OCI-M2 (cell line): Measurements from ENCODE around the gene MED29.

Source experiments
- DNase-seq: peaks from one replicate; lab custom pipeline; 2025; ENCODE audit not compliant: unreplicated experiment; lab: John Stamatoyannopoulos, UW

MED29 gene

GRCh38 chr19:39410017-39410830 is 19.0 kb downstream of the MED29 start:
- DNase-seq = peak; percentile 91

- no peak for DNase-seq
These were observed 19.6 kb downstream of the MED29 start for GRCh38 chr19:39410831-39411080.

- DNase-seq = no peak
These were observed 20.1 kb downstream of the MED29 start for GRCh38 chr19:39411081-39411831.

GRCh38 chr19:39411832-39412099 is 20.6 kb downstream of the MED29 start:
- peak; percentile 99 for DNase-seq

DNA sequence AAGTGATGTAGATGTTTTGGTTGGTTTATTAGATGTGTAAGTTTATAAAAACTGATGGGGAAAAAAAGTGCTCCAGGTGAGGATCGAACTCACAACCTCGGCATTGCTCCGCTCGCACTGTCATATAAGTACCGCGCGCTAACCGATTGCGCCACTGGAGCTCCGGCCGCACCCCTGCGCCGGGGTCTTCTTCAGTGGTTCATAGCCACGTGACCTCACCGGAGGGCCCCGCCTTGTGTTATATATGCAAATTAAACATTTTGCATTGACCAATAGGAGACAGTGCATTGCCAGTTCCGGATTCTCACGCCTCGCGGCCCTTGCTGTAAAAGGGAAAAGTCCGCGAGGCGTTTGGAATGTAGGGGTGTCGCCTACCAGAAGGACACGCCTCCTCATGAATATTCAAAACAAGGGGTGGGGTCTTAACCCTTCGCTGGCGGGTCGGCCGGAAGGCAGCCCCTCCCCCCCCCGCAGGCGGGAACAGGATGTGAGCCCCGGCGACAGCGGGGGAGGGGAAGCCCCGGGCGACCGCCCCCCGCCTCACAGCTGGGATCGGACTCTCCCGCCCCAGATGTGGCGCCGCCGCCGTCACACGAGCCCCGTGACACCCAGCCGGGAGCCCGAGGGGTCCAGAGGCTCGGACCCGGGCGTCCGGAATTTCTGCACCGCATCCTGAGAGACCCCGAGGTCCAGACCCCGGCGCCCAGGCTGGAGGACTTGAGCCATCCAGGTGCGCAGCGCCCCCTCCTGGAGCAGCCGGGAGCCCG is 21.1 kb downstream of the MED29 start, which contains the start of gene PLEKHG2:
Gene PLEKHG2, plus strand, starts transcription at position 570 of the 767 bp plus-strand sequence. CDS start 1,418 bp downstream, outside the sequence.
- peak; percentile 99 for DNase-seq

- no peak for DNase-seq
These were observed 21.7 kb downstream of the MED29 start for GRCh38 chr19:39412867-39413271.

- no peak for DNase-seq
These were observed 22.2 kb downstream of the MED29 start for GRCh38 chr19:39413272-39413910.

DNA sequence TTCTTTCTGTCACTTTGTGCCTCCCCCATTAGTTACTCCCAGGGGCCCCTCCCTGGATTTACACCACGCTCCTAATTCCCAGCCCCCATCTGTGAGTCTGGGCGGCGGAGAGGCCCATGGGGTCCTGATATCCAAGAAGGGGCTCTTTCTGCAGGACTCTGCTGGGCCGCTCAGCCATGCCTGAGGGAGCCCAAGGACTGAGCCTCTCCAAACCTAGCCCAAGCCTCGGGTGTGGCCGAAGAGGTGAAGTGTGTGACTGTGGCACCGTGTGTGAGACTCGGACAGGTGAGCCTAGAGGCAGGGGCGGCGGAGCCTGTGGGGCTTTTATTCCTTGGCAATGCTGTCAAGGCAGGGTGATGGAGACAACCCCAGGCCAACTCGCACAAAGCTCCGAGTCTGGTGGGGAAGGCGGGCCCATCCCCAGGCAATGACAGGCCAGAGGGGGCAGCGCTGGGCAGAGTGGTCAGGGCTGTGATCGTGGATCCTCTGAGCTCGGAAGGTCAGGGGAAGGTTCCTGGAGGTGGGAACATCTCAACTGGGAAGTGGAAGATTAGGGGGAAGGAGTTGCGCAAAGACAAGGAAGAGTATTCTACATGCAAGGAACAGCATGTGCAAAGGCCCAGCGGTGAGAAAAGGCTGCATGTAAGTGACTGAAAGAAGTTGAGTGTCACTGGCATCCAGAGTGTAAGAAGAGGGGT is 22.9 kb downstream of the MED29 start:
- DNase-seq = no peak

DNA sequence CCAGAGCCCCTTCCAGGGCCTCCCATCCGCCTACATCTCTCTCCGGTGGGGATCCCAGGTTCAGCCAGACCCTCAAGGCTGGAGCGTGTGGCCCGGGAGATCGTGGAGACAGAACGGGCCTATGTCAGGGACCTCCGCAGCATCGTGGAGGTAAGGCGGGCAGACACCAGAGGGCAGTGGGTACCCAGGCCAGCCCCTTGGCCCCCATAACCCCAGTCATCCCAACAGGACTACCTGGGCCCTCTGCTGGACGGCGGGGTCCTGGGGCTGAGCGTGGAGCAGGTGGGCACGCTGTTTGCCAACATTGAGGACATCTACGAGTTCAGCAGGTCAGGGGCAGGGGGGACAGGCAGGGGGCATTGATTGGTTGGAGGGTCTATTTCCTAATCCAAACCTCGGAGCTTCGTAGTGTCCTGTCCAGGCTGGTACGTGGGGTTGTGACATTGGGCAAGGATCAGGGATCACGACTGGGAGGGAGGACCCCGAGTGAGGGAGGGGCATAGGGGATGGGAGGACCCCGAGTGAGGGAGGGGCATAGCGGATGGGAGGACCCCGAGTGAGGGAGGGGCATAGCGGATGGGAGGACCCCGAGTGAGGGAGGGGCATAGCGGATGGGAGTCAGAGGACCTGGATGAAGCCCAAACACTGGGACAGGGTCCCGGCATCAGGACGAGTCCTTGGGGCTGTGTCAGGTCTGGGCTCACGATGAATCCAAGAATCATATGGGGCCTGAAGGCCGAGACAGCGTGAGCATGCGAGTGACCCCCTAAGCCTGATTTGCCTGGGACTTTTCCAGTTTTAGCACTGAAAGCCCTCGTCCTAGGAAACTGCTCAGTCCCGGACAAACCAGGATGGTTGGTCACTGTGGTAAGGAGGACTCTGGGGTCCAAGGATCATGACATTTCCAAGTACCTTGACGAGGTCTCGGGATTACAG is 24.2 kb downstream of the MED29 start:
- no peak for DNase-seq

DNA sequence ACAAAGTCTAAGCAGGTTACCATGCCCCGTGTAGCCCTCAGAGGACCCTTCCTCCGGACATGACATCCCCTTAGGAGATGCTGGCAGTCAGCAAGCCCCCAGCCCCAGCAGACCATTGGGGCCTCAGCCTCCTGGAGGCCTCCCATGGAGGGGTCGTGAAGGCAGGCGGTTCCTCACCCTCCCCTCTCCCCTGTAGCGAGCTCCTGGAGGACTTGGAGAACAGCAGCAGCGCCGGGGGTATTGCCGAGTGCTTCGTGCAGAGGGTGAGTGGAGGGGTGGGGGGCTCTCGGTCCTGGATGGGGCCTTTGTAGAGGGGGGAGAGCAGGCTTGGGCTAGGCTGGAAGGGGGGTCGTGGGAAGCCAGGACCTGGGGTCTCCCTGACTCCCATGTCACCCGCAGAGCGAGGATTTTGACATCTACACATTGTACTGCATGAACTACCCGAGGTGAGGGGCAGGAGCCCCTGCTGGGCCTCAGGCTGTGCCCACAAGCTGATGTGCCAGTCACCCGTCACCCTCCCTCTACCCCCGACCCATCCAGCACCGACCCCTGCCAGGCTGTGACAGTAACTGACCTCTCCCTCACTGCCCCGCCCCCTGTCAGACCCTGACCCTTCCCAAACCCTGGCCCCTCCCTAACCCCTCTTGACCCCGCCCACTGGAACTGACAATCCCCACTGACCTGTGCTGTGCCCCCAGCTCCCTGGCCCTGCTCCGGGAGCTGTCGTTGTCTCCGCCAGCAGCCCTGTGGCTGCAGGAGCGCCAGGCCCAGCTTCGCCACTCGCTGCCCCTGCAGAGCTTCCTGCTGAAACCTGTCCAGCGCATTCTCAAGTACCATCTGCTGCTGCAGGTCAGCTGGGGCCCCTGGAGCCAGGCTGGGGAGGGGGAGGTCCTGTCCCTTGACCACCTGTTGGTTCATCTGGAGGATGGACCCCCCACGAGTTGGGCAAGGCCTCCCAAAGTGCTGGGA is 25.3 kb downstream of the MED29 start:
- DNase-seq = no peak

DNA sequence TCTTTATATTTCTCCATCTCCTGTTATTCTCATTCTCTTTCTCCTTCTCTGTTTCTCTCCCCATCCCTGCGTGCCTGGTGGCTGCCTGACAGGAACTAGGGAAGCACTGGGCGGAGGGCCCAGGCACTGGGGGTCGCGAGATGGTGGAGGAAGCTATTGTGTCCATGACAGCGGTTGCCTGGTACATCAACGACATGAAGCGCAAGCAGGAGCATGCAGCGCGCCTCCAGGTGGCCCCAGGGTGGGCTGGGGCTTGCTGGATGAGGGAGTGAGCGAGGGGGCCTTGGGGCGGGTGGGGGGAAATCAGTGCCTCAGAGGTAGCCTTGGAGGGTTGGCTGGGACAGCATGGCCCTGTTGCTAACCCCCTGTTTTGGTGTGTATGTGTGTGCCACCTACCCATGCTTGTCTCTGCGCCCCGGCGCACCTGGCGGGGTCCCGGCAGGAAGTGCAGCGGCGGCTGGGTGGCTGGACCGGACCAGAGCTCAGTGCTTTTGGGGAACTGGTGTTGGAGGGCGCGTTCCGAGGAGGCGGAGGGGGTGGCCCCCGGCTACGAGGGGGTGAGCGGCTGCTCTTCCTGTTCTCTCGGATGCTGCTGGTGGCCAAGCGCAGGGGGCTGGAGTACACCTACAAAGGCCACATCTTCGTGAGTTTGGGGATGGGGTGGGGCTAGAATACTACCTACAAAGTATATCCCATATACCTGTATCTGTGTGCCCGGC is 26.4 kb downstream of the MED29 start:
- DNase-seq = no peak

- no peak for DNase-seq
These were observed 27.8 kb downstream of the MED29 start for GRCh38 chr19:39419003-39419402.

GRCh38 chr19:39420769-39421168 is 29.6 kb downstream of the MED29 start:
- no peak for DNase-seq

GRCh38 chr19:39422020-39422419 is 30.8 kb downstream of the MED29 start:
- DNase-seq = no peak

GRCh38 chr19:39423258-39424086 is 32.3 kb downstream of the MED29 start:
- no peak for DNase-seq

DNA sequence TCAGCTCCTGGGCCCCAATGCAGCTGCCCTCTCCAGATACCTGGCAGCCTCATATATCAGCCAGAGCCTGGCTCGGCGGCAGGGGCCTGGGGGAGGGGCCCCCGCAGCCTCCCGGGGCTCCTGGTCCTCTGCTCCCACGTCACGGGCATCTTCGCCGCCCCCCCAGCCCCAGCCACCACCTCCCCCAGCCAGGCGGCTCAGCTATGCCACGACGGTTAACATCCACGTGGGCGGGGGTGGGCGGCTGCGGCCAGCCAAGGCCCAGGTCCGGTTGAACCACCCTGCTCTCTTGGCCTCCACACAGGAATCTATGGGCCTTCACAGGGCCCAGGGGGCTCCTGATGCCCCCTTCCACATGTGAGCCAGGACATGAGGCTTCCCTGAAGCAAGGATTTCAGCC is 33.8 kb downstream of the MED29 start:
- no peak for DNase-seq

- DNase-seq = no peak
These were observed 34.6 kb downstream of the MED29 start for GRCh38 chr19:39425744-39426143.
